K562 (cell line): ENCODE data around the gene TPX2. TPM values are rescaled to one million over a fixed set of nuclear protein-coding genes. Genes with fewer than 3 reads are reported as not detected.

Experiments
- TGIF2 ChIP-seq: sonication (generic); formaldehyde crosslinking; IDR thresholded peaks from 2 replicates; pipeline ENCODE4 v1.8.1; 2022; ENCODE audit warnings: mild to moderate bottlenecking, missing genetic modification reagents, moderate library complexity
- polyA plus RNA-seq, 8 experiments: library from polyadenylated mRNA; depleted of rRNA in 4 of 8; stranded (reverse) in 5 of 8; unstranded in 3 of 8; fragments of >200 nt; fragmentation: Nextera tagmentation in 2 of 8; fragmentation: Illumina TruSeq in 1 of 8; extraction: Ambion mirVana in 2 of 8; extraction: Trizol in 1 of 8; gene quantifications; 2 replicates each; pipeline versions ENCODE4 v1.2.1 to v1.2.3, GENCODE V29; 2011 to 2014; ENCODE audit warnings: inconsistent platforms in 1 of 8, missing spikeins in 1 of 8
- total RNA-seq, 7 experiments: library from RNA; depleted of rRNA in 6 of 7; stranded (reverse); fragments of >200 nt in 6 of 7; fragmentation: Illumina TruSeq in 2 of 7; extraction: Trizol in 2 of 7; gene quantifications; 2 replicates each; pipeline versions ENCODE4 v1.2.1 to v1.2.3, GENCODE V29; 2011 to 2021; ENCODE audit warnings: low replicate concordance in 1 of 7
- TF ChIP-seq, protein P1 (sequence below): fragments of 450-650 bp; IDR thresholded peaks from 2 replicates; pipeline ENCODE4 v1.7.1; 2018; ENCODE audit warnings: mild to moderate bottlenecking, low read depth; ENCODE audit not compliant: partially characterized antibody
- TF ChIP-seq, protein P2 (sequence below), 3 experiments: fragments of 200-800 bp in 1 of 3; fragments of 250-450 bp in 1 of 3; fragments of 450-650 bp in 1 of 3; sonication (Bioruptor Pico) in 1 of 3; sonication (Bioruptor generic) in 1 of 3; formaldehyde crosslinking in 1 of 3; IDR thresholded peaks; 2 replicates each; pipeline versions ENCODE4 v1.6.1 to v1.8.0; 2016 to 2022; ENCODE audit warnings: mild to moderate bottlenecking in 2 of 3, missing genetic modification characterization in 2 of 3, missing compliant biosample characterization in 1 of 3, moderate library complexity in 1 of 3

The TPX2 gene
- total and polyA plus RNA-seq, 9 of the 15 experiments (the other 6 are each of a cell fraction or from before 2014, with no cell fraction given) = 48.0 to 241 (median 133) TPM

DNA sequence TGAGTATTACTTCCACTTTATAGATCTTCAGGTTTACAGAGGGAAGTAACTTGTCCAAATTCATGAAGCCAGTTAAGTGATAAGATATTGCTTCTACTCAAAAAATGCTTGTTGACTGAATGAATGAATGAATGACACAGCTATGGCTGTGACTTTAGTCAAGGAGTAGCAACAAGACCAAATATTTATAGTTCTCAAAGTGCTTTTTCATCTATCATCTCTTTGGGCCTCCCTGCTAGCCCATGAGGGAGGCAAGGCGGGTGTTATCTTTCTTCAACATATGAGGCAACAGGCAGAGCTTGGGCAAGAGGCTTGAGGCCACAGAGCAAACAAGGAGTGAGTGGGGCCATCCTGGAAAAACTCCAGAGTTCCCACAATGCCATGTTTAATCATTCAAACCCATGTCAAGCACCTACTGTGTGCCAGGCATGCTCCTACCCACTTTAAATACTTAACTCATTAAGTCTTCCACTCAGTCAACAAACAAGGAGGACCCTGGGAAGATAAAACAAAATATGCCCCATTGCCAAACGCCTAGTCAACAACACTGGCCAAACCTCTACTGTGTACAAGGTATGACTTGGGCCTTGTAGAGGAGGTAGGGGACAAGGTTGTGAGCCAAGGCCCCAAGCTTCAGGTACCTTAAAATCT, 32.4 kb upstream of the TPX2 start (continued):
- TF ChIP-seq, protein P1, sequence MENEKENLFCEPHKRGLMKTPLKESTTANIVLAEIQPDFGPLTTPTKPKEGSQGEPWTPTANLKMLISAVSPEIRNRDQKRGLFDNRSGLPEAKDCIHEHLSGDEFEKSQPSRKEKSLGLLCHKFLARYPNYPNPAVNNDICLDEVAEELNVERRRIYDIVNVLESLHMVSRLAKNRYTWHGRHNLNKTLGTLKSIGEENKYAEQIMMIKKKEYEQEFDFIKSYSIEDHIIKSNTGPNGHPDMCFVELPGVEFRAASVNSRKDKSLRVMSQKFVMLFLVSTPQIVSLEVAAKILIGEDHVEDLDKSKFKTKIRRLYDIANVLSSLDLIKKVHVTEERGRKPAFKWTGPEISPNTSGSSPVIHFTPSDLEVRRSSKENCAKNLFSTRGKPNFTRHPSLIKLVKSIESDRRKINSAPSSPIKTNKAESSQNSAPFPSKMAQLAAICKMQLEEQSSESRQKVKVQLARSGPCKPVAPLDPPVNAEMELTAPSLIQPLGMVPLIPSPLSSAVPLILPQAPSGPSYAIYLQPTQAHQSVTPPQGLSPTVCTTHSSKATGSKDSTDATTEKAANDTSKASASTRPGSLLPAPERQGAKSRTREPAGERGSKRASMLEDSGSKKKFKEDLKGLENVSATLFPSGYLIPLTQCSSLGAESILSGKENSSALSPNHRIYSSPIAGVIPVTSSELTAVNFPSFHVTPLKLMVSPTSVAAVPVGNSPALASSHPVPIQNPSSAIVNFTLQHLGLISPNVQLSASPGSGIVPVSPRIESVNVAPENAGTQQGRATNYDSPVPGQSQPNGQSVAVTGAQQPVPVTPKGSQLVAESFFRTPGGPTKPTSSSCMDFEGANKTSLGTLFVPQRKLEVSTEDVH = no peak
- 0 out of 2 replicates have a peak, but pooled peaks have one; percentile 44 for TF ChIP-seq TGIF2 (CRISPR knock-in tag)
- TF ChIP-seq, protein P2, sequence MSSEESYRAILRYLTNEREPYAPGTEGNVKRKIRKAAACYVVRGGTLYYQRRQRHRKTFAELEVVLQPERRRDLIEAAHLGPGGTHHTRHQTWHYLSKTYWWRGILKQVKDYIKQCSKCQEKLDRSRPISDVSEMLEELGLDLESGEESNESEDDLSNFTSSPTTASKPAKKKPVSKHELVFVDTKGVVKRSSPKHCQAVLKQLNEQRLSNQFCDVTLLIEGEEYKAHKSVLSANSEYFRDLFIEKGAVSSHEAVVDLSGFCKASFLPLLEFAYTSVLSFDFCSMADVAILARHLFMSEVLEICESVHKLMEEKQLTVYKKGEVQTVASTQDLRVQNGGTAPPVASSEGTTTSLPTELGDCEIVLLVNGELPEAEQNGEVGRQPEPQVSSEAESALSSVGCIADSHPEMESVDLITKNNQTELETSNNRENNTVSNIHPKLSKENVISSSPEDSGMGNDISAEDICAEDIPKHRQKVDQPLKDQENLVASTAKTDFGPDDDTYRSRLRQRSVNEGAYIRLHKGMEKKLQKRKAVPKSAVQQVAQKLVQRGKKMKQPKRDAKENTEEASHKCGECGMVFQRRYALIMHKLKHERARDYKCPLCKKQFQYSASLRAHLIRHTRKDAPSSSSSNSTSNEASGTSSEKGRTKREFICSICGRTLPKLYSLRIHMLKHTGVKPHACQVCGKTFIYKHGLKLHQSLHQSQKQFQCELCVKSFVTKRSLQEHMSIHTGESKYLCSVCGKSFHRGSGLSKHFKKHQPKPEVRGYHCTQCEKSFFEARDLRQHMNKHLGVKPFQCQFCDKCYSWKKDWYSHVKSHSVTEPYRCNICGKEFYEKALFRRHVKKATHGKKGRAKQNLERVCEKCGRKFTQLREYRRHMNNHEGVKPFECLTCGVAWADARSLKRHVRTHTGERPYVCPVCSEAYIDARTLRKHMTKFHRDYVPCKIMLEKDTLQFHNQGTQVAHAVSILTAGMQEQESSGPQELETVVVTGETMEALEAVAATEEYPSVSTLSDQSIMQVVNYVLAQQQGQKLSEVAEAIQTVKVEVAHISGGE (CRISPR knock-in tag; IDR thresholded peaks at IDR 0.05) = peak in 1 of 3 experiments; percentile 82; a peak in 2 of 6 replicates
